Suppressor macrophage treated with lipopolysaccharide for 1 hour (primary cell): ENCODE data around the gene CPNE5.
A peak's percentile ranks its signal among the peaks of the same experiment; 100 is the strongest.

ENCODE experiments used
- DNase-seq, 3 donors: peaks; one replicate each; pipeline ENCODE4 v3.0.0-alpha.2; 2020 to 2022

CPNE5 gene

GRCh38 chr6:36838896-36839748, at the start of gene CPNE5:
Gene CPNE5 (minus strand): TSS chr6:36839444. CDS start chr6:36839377, 67 bp downstream.
- peak in 1 of 3 donors; percentile 40 for DNase-seq

DNA sequence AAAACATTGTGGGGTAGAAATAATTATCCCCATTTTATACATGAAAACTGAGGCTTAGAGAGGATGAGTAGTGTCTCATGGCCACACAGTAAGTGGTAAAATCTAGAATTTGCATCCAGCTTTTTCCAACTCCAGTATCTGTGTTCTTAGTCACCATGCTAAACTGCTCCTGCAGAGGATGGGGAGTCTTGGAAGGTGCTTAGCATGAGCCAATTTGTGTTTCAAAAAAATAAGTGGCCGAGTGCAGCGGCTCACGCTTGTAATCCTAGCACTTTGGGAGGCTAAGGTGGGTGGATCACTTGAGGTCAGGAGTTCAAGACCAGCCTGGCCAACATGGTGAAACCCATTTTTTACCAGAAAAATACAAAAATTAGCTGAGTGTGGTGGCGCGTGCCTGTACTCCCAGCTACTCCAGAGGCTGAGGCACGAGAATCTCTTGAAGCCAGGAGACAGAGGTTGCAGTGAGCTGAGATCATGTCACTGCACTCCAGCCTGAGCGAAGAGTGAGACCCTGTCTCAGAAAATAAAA, 48.9 kb upstream of the CPNE5 start:
- no peak for DNase-seq

GRCh38 chr6:36886950-36887618, 47.8 kb upstream of the CPNE5 start:
- DNase-seq: no peak

GRCh38 chr6:36885461-36886401, 46.5 kb upstream of the CPNE5 start, which contains the start of gene C6orf89:
Gene C6orf89 (plus strand): TSS chr6:36885952. CDS start chr6:36899445, 13,493 bp downstream.
- peak; percentile 98 to 99 (median 99) for DNase-seq

GRCh38 chr6:36884610-36885009, 45.4 kb upstream of the CPNE5 start:
- no peak for DNase-seq

- DNase-seq: no peak
These were observed 36.0 kb upstream of the CPNE5 start for GRCh38 chr6:36875250-36875633.

- DNase-seq: peak; percentile 90 to 94 (median 93)
These were observed 35.4 kb upstream of the CPNE5 start, which contains the start of gene PPIL1 for GRCh38 chr6:36874443-36875249. Gene PPIL1 (minus strand): TSS chr6:36874803. CDS start chr6:36874772, 31 bp downstream.

- peak in 2 of 3 donors; percentile 22 to 23 for DNase-seq
These were observed 34.6 kb upstream of the CPNE5 start for GRCh38 chr6:36873612-36874442.

DNA sequence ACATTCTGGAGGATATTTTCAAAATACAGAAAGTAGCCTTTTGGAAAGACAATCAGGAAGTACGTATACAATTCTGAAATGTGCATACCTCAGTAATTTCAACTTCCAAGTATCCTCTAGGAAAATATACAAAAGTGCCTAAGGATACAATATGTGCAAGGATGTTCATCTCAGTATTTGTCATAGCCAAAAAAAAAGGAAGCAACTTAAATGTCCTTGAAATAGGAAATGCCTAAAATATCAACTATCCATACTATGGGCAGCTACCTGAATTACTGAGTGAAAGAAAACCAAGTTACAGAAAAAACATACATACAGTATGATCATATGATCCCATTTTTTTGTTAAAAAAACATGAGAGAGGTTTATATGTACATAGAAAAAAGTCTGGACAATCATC, 33.9 kb upstream of the CPNE5 start:
- no peak for DNase-seq

DNA sequence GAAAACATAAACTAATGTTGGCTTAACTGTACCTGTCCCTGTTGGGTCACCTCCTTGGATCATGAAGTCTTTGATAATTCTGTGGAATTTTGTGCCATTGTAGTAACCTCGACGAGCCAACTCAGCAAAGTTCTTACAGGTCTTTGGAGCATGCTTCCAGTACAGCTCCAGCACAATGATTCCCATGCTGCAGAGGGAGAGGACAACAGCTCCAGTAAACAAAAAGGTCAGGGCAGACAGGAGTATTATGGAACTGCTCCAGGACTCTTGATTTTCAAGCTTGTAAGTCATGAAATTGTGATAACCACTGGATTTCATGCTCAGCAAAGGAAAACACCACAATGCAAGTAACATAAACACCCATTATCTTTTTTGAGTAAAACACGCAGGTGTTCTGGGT, 32.4 kb upstream of the CPNE5 start:
- no peak for DNase-seq

DNA sequence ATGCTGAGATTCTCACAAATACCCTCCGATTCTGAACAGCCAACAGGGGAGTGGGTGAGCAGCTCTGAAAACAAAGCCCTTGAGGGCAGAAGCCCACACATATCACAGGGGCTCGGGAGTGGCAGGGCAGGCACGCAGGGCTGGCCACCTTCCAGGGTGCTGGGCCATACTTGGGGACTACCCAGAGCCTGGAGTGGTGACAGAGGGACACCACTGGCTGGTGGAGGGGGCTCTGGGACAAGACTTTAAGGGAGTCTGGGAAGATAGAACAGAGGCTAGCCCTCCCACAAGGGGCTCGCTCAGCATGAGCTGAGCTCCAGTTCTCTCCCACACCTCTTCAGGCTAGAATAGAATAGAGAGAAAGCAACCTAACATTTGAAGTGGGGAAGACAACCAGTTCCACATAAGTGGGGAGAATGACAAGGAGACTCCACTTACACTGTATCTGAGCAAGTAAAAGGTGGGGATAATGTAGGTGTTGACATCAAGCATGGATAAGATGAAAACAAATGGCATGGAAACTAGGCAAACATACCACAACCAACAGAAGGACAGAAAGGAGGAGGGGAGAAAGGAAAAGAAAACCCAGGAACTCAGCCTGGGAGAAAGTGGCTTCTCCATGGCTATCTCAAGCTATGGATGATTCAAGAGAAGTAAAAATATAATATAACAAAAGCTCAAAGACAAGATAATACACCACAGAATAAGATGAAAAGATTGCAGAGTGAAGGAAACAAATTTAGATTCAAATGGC, 28.4 kb upstream of the CPNE5 start:
- DNase-seq: no peak

DNA sequence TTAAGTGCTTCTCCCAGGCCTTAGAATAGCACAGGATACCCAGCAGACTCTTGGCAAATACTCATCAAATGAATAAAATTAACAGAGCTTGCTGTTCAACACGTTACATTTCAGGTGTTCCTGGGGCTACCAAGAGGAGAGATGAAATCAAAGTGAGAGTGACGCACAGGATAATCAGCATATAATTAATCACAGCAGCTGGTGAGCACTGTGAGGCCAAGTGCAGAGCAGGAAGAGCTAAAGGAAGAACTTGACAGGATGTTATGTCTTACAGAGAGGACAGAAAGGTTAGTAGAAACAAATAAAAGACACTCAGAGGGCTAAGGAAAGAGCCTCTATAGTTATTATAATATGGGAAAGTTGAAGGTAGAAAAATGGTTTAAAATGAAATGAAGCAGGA, 26.6 kb upstream of the CPNE5 start:
- DNase-seq: no peak

DNA sequence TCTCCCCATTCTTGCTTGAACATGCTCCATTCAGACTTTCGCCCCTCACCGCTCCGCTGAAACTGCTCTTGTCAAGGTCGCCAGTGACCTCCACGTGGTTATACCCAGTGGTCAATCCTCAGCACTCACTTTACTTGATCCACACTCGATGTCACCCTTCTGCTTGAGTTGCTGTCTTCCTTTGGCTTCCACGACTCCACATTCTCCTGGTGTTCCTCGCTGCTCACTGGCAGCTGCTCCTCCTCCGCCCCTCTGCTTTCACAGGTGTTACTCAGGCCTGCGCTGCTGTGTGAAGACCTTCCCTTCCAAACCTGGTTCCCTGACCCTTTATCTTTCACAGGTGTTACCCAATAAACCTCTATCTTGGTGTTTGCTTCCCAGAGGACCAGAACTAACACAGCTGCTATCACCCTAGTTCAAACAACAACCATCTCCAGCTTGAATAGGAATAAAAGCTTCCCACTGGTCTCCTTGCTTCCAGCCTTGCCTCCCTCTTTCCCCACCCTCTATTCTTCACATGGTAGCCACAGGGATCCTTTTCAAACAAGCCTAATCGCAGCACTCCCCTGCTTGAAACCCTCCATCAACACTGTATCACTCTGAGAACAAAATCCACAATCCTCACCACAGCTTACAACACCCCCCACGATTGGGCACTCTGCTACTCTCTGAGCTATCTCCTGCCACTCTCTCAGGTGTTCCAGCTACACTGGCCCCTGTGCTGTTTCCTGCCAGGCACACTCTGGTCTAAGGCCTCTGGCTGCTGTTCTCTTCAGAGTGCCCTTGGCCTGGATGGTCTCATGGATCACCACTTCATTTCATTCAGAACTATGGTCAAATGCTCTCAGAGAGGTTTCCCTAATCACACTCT, 24.7 kb upstream of the CPNE5 start:
- DNase-seq: no peak

- DNase-seq: no peak
These were observed 23.7 kb upstream of the CPNE5 start for GRCh38 chr6:36862848-36863382.

DNA sequence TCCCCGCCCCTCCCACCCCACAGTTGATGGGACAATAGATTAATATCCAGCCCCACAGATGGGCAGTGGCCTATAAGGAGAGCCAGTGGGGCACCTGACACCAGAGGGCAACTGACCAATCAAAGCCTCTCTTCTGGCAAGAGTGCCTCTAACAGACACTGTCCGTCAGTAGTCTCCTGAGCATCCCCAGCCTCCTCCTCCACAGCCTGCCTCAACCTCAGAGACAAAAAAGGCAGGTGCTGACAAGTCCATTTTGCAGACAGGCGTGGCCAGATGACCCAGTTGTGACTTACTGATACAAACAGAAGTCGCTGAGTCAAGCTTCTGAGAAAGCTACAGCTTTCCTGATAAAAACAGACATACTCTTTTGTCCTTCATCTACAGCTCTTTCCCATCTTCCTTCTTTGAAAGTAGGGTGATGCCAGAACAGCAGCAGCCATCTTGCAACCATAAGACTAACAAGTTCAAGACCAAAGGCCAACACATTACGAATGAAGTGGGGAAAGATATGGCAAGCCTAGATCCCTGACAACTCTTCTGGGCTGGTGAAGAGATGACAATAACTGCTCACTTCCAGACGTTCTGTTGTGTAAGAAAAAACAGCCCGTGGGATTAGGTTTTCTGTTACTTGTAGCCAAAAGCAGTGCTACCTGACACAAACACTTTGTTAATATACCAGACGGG, 23.1 kb upstream of the CPNE5 start:
- DNase-seq: peak in 1 of 3 donors; percentile 16

DNA sequence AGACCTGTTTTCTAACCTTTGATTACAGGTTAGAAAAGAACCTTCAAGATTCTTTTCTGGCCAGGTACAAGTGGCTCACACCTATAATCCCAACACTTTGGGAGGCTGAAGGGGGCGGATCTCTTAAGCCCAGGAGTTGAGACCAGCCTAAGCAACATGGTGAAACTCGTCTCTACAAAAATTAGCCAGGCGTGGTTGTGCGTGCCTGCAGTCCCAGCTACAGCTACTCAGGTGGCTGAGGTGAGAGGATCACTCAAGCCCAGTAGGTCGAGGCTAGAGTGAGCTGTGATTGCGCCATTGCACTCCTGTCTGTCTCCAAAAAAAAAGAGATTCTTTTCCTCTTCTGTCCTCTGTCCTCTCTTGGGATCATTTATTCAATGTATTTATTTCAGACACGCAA, 20.9 kb upstream of the CPNE5 start:
- DNase-seq: no peak

GRCh38 chr6:36858407-36858981, 19.2 kb upstream of the CPNE5 start:
- no peak for DNase-seq

- no peak for DNase-seq
These were observed 18.1 kb upstream of the CPNE5 start for GRCh38 chr6:36857325-36857724.
